IMR-90 (cell line): ENCODE results near the gene RXRG. TPM values are rescaled to one million over a fixed set of nuclear protein-coding genes. Genes with fewer than 3 reads are reported as not detected.

Experiments
- ATAC-seq: fragments of 200-7000 bp; cut with Tn5 transposase; 2 replicates; pipeline ENCODE4 v1.9.1; 2020; ENCODE audit warnings: low read depth, mild to moderate bottlenecking, moderate library complexity
- BruUV-seq: library from RNA; stranded (reverse); fragments of 400-500 nt; replicated peaks from 2 replicates; lab custom pipeline; 2021; lab: Mats Ljungman, UMichigan
- CTCF ChIA-PET: fragments of 300-600 bp; formaldehyde crosslinking; extraction: SDS; loops from one replicate; lab custom pipeline; 2021; ENCODE audit warnings: antibody characterized with exemption; lab: Yijun Ruan, JAX
- POLR2A ChIA-PET: fragments of 300-600 bp; sonication (Branson Sonifier 250); formaldehyde crosslinking; loops from one replicate; lab custom pipeline; 2022; ENCODE audit warnings: antibody characterized with exemption; ENCODE audit not compliant: unreplicated experiment; lab: Charles Lee
- DNase-seq: peaks from one replicate; pipeline ENCODE4 v3.0.0; 2013
- H2AFZ ChIP-seq: replicated peaks from 2 replicates; pipeline ENCODE3; 2013; ENCODE audit warnings: low read length, mild to moderate bottlenecking; ENCODE audit not compliant: poor library complexity
- H2AK5ac ChIP-seq: 2 replicates; pipeline ENCODE4 v1.6.1; 2013; ENCODE audit warnings: low read depth, low read length, inconsistent platforms
- H2AK9ac ChIP-seq: replicated peaks from 2 replicates; pipeline ENCODE3; 2013; ENCODE audit warnings: mild to moderate bottlenecking, low read depth, low read length, moderate library complexity; ENCODE audit not compliant: poor library complexity
- H2BK120ac ChIP-seq: 2 replicates; pipeline ENCODE4 v1.6.1; 2013; ENCODE audit warnings: low read depth, low read length, inconsistent platforms
- H2BK15ac ChIP-seq: 3 replicates; pipeline ENCODE4 v1.6.1; 2013; ENCODE audit warnings: low read depth, low read length, inconsistent platforms
- H2BK20ac ChIP-seq: 2 replicates; pipeline ENCODE4 v1.6.1; 2013; ENCODE audit warnings: low read depth, mild to moderate bottlenecking, inconsistent platforms, low read length, moderate library complexity
- H2BK5ac ChIP-seq: 2 replicates; pipeline ENCODE4 v1.6.1; 2013; ENCODE audit warnings: mild to moderate bottlenecking, low read depth, low read length, inconsistent platforms; ENCODE audit not compliant: poor library complexity, severe bottlenecking
- H3K14ac ChIP-seq: replicated peaks from 2 replicates; pipeline ENCODE4 v1.6.1; 2013; ENCODE audit warnings: low read depth, low read length, inconsistent platforms
- H3K18ac ChIP-seq: 2 replicates; pipeline ENCODE4 v1.6.1; 2013; ENCODE audit warnings: low read depth, low read length, control low read depth
- H3K23ac ChIP-seq: 2 replicates; pipeline ENCODE4 v1.6.1; 2013; ENCODE audit warnings: low read depth, low read length, inconsistent platforms
- H3K27ac ChIP-seq: 2 replicates; pipeline ENCODE4 v1.5.1; 2013; ENCODE audit warnings: mild to moderate bottlenecking, control low read depth, low read length; ENCODE audit not compliant: insufficient read depth
- H3K27me3 ChIP-seq: 2 replicates; pipeline ENCODE4 v1.6.1; 2013; ENCODE audit warnings: low read length; ENCODE audit not compliant: control insufficient read depth, insufficient read depth
- H3K36me3 ChIP-seq: 2 replicates; pipeline ENCODE4 v1.6.1; 2013; ENCODE audit warnings: low read length, mixed read lengths; ENCODE audit not compliant: control insufficient read depth, insufficient read depth
- H3K4ac ChIP-seq: 2 replicates; pipeline ENCODE4 v1.6.1; 2013; ENCODE audit warnings: low read depth, low read length, inconsistent platforms
- H3K4me1 ChIP-seq: 2 replicates; pipeline ENCODE4 v1.6.1; 2013; ENCODE audit warnings: low read length, mixed read lengths; ENCODE audit not compliant: control insufficient read depth, insufficient read depth
- H3K4me2 ChIP-seq: 2 replicates; pipeline ENCODE4 v1.6.1; 2013; ENCODE audit warnings: low read depth, mild to moderate bottlenecking, control low read depth, low read length, moderate library complexity
- H3K4me3 ChIP-seq: 2 replicates; pipeline ENCODE4 v1.5.1; 2013; ENCODE audit warnings: low read depth, mild to moderate bottlenecking, control low read depth, low read length, moderate library complexity; ENCODE audit not compliant: insufficient read depth
- H3K56ac ChIP-seq: 2 replicates; pipeline ENCODE4 v1.6.1; 2013; ENCODE audit warnings: low read length, inconsistent platforms; ENCODE audit not compliant: insufficient read depth; ENCODE audit errors: extremely low read depth
- H3K79me1 ChIP-seq, 2 experiments: 2 replicates each; pipeline ENCODE4 v1.6.1; 2013; ENCODE audit warnings: low read length in 2 of 2, inconsistent platforms in 1 of 2, low read depth in 1 of 2
- H3K9ac ChIP-seq: 2 replicates; pipeline ENCODE4 v1.6.1; 2013; ENCODE audit warnings: low read depth, low read length, control low read depth
- H3K9me1 ChIP-seq: 2 replicates; pipeline ENCODE4 v1.6.1; 2013; ENCODE audit warnings: low read length, inconsistent platforms; ENCODE audit not compliant: insufficient read depth
- H3K9me3 ChIP-seq: 2 replicates; pipeline ENCODE4 v1.6.1; 2013; ENCODE audit warnings: low read length; ENCODE audit not compliant: control insufficient read depth, insufficient read depth
- H4K20me1 ChIP-seq: 2 replicates; pipeline ENCODE4 v1.6.1; 2013; ENCODE audit warnings: low read length, inconsistent platforms; ENCODE audit not compliant: insufficient read depth
- H4K5ac ChIP-seq: 2 replicates; pipeline ENCODE4 v1.6.1; 2013; ENCODE audit warnings: mild to moderate bottlenecking, low read depth, low read length, control low read depth
- H4K8ac ChIP-seq, 2 experiments: 2 replicates each; pipeline ENCODE4 v1.6.1; 2013; ENCODE audit warnings: low read depth in 2 of 2, low read length in 2 of 2, control low read depth in 1 of 2, inconsistent platforms in 1 of 2
- H4K91ac ChIP-seq: 2 replicates; pipeline ENCODE4 v1.6.1; 2013; ENCODE audit warnings: low read depth, low read length, inconsistent platforms; ENCODE audit not compliant: insufficient read depth
- CEBPB ChIP-seq: IDR thresholded peaks from 2 replicates; pipeline ENCODE4 v1.6.1; 2012; ENCODE audit warnings: low read depth, low read length, improper control_type of control experiment
- MXI1 ChIP-seq: IDR thresholded peaks from 2 replicates; pipeline ENCODE4 v1.6.1; 2012; ENCODE audit warnings: low read depth, mild to moderate bottlenecking, low read length, moderate library complexity, borderline replicate concordance
- RFX5 ChIP-seq: IDR thresholded peaks from 2 replicates; pipeline ENCODE4 v1.8.0; 2012; ENCODE audit warnings: low read depth, mild to moderate bottlenecking, low read length, moderate library complexity
- dilution Hi-C: fragments of 300-500 bp; cut with HindIII; formaldehyde crosslinking; loops from one replicate; pipeline ENCODE4 v1.14.3; 2018; ENCODE audit warnings: low sequenced_read_pairs; ENCODE audit not compliant: unreplicated experiment
- in situ Hi-C: fragments of 300-500 bp; cut with MboI; formaldehyde crosslinking; loops from 3 replicates; pipeline ENCODE4 v1.14.3; 2019; ENCODE audit warnings: low sequenced_read_pairs, inconsistent platforms, mixed read lengths
- intact Hi-C: fragments of 100-400 bp; cut with micrococcal nuclease; formaldehyde crosslinking; loops from 2 replicates; pipeline ENCODE4 v1.10.0; 2022
- polyA plus RNA-seq, 3 experiments: library from polyadenylated mRNA; depleted of rRNA; stranded (reverse); fragments of >200 nt; gene quantifications; 2 replicates each; pipeline ENCODE4 v1.2.3, GENCODE V29; 2012; ENCODE audit warnings: low replicate concordance in 1 of 3
- total RNA-seq: library from RNA; depleted of rRNA; stranded (reverse); fragments of >200 nt; gene quantifications from 2 replicates; pipeline ENCODE4 v1.2.3, GENCODE V29; 2012

The RXRG gene
- total and polyA plus RNA-seq, 2 of the 4 experiments (the other 2 are of a cell fraction), result not detected

DNA sequence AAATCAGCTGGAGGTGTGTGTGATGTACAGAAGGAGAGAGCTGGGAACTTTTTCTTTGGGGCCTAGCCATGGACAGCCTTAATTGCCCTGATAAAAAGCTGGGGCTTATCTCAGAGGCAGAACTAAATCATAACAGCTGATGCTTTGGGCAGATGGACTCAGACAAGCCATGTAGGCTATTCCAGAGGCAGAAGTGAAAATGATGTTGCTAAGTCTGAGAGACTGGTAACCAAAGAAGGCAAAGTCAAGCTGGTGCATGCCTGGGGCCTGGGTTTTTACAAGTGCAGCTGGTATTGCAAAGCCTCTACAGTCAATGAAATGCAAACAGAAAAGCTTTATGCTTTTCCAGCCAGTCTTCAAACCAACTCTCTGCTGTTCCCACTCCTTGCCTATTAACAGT is 49.4 kb downstream of the RXRG start:
- no peak overlapping the region for H3K4ac ChIP-seq
- no peaks in the 10 kb centered on the region for H3K4me1 ChIP-seq
- dilution Hi-C loops, result loop anchor here (25.0 kb wide), 1 partner anchor 192 kb away; no protein-coding TSS in a partner anchor
- H3K36me3 ChIP-seq, result no peaks in the 10 kb centered on the region
- no peak for DNase-seq
- H3K56ac ChIP-seq, result no peak overlapping the region
- POLR2A ChIA-PET, result no interaction called here
- H2BK15ac ChIP-seq, result no peak overlapping the region
- CTCF ChIA-PET, result interaction anchor here (1.3 kb wide), 1 partner anchor 197 kb away, joined by 4 read pairs; no protein-coding TSS in a partner anchor
- H3K27ac ChIP-seq, result no peak overlapping the region
- H2AK9ac ChIP-seq, result no peak overlapping the region
- H2AFZ ChIP-seq, result no peak overlapping the region
- H2BK5ac ChIP-seq, result no peak overlapping the region
- peaks cover 12% of the 10 kb centered on the region for H3K27me3 ChIP-seq
- in situ Hi-C loops, result loop anchor here (25.0 kb wide), 1 partner anchor 542 kb away; no protein-coding TSS in a partner anchor
- no peak overlapping the region for H3K4me3 ChIP-seq
- no peak overlapping the region for H4K8ac ChIP-seq
- H3K9ac ChIP-seq, result no peak overlapping the region
- BruUV-seq, result no TSS peak
- H2BK20ac ChIP-seq, result no peak overlapping the region
- no peak overlapping the region for H3K14ac ChIP-seq
- H4K91ac ChIP-seq, result no peak overlapping the region
- no peak overlapping the region for H3K18ac ChIP-seq
- H2AK5ac ChIP-seq, result no peak overlapping the region
- no peak overlapping the region for H4K5ac ChIP-seq
- no peaks in the 10 kb centered on the region for H3K9me3 ChIP-seq
- H3K23ac ChIP-seq, result no peak overlapping the region
- H3K79me1 ChIP-seq, result no peaks in the 10 kb centered on the region
- no peaks in the 10 kb centered on the region for H3K9me1 ChIP-seq
- no peak for TF ChIP-seq RFX5
- TF ChIP-seq CEBPB, result no peak
- no peak for TF ChIP-seq MXI1
- intact Hi-C loops, result no loop called here
- no peak for ATAC-seq
- no peaks in the 10 kb centered on the region for H4K20me1 ChIP-seq
- H2BK120ac ChIP-seq, result no peak overlapping the region
- no peak overlapping the region for H3K4me2 ChIP-seq
